HG02840 (cell line): ENCODE results near the gene MAP3K21.

Source experiments
- ATAC-seq: cut with Tn5 transposase; IDR thresholded peaks from one replicate; pipeline ENCODE4 v1.9.1; 2021; ENCODE audit warnings: mild to moderate bottlenecking, moderate library complexity, moderate number of reproducible peaks; ENCODE audit not compliant: unreplicated experiment, low FRiP score

MAP3K21 gene

DNA sequence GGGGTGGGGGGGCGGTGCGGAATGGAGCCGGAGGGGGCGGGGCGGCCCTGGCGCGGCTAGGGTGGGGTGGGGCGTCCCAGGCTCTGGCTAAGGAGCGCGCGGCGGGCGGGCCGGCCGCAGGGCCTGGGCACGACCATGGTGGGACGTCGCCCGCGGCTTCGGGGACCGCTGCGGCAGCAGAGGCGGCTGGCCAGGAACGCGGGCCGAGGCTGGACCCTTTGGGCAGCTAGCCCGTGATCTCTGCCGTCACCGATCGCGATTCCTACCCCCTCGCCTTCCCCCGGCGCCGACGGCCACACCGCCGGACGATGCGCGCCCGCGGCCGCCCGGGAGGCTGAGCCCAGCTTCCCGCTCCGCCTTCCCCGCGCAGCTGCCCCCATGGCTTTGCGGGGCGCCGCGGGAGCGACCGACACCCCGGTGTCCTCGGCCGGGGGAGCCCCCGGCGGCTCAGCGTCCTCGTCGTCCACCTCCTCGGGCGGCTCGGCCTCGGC is at the start of gene MAP3K21:
MAP3K21 (plus strand) TSS at position 74 of the 491 bp plus-strand sequence; CDS start at position 379, 305 bp downstream.
- ATAC-seq, result peak; percentile 40

DNA sequence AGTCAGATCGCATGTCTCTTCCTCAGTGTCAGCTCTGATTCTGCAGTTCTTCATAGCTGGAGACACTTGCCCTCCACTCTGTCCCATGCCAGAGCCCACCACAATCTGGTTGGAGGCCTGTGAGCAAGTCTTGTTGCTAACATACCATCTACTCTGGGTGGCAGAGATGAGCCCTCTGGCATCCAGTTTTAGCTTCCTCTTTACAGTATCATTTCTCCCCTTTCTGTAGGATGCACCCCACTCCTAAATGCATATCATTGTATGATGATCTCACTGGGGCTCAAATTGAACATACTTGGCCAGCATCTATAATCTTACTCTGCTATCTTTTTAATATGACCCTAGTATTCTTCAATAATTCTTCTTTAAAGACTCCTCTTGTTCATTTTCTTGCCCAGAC is 48.9 kb upstream of the MAP3K21 start:
- ATAC-seq, result no peak

DNA sequence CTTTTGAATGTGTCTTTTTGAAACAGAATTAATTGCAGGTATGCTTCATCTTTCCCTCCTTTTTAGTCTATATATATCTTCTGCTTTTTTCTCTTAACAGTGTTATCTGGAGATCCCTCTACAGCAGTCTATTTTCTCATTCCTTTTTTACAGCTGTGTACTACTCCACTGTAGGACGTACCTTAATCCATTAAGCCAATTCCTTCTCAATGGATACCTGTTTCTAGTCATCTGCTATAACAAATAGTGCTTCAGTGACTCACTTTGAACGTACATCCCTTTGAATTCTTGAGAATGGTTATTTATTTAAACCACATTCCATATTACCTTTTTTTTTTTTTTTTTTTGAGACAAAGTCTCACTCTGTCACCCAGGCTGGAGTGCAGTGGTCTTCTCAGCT is 47.6 kb upstream of the MAP3K21 start:
- ATAC-seq, result no peak

DNA sequence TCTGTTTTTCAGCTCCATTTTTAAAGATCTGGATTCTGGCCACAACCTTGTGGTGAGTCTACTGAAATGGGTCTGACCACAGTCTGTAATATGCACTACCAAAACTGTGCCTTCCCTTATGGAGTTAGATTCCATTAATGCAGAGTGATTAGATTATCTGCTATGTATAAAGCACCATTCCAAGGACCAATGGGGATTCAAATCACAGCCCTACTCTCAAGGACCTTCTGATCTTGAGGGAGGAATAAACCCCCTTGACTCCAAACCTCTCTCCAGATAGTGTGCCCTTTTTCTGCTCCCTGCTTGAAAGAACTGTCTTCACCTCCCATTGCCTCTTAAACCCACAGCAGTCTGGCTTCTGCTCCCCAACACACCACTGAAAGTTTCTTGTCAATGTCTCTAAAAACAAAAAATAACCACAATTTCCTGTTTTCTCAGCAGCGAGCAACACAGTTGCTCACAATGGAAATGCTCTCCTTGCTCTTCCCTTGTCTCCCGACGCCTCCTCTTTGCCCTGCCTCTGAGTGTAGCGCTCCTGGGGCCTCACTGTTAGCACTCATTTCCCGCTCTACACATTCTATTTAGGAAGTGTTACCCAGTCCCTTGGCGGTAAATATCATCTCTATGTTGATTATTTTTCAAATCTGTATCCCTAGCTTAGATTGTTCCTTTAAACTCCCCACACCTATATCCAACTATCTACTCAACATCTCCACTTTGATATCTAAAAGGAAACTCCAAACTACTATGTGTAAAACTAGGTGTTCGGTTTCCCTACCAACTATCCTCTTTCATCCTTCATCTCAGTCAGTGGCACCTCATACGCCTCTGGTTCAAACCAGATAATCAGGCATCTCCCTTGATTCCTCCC is 45.6 kb upstream of the MAP3K21 start:
- ATAC-seq, result peak; percentile 92

DNA sequence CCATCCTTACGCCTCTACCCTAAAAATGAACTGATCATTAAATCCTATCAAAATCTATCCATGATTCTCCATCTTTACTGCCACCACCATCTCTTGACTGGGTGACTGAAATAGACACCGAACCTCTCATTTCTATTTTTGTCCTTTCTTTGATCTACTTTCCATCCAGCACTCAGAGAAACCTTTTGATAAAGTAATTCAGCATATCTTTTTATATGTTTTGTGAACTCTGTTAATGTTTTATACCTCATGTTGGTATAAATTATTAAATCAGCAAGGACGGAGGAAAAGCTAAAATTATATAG is 45.0 kb upstream of the MAP3K21 start:
- ATAC-seq, result no peak

DNA sequence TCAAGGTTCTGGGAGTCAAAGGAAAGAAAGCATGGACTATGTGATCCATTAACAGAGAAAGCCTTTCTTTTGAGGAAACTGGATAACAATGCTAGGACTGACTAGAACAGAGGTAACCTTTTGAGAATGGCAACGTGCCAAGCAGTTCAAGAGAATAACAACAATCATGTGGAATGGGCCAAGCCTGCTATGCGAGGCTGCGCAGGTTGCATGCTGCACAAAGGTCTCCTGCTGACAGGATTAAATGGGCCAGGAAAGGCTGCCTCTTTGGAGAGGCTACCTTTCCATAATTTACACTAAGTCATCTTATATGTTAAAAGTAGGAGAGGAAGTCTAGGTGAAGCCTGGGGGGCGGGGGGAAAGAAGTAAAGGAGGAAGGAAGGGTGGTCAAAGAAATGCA is 37.8 kb upstream of the MAP3K21 start:
- no peak for ATAC-seq

- ATAC-seq, result no peak
Observed at GRCh38 chr1:233290396-233291034, 37.0 kb upstream of the MAP3K21 start.

- ATAC-seq, result no peak
Observed at GRCh38 chr1:233293556-233294446, 33.7 kb upstream of the MAP3K21 start.

- ATAC-seq, result peak; percentile 26
Observed at GRCh38 chr1:233294913-233295236, 32.6 kb upstream of the MAP3K21 start.

DNA sequence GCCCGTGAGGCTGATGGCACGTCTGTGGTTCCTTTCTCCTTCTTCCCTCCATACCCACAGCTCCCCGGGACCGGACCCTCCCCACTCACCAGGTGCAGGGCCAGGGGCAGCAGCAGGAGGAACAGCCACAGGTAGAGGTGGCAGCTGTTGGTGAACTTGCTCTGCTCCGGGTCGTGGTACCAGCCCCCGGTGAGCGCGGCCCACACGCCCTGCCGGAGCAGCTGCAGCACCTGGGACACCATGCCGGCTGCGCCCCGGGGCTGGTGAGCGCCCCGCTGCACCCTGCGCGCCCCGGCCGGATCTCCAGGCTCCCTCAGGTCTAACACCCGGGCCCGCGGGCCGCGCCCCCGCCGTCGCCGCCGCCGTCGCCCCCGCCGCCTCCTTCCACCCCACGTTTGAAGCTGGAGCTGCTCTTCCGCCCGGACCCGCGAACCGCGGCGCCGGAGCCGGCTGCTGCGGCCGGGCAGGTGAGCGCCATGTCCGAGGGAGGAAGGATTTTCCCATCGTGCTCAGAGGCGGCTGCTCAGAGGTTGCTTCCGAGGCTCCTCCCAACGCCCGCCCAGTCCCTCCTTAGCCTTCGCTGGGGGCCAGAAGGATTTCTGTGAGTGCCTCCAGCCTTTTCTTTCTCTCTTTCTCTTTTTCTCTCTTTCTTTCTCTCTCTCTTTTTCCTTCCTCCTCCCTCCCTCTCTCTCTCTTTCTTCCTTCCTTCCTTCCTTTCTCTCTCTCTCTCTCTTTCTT is 32.1 kb upstream of the MAP3K21 start, which contains the start of gene PCNX2:
PCNX2 (minus strand) TSS at position 489 of the 738 bp plus-strand sequence; CDS start at position 242, 247 bp downstream.
- ATAC-seq, result peak; percentile 94

DNA sequence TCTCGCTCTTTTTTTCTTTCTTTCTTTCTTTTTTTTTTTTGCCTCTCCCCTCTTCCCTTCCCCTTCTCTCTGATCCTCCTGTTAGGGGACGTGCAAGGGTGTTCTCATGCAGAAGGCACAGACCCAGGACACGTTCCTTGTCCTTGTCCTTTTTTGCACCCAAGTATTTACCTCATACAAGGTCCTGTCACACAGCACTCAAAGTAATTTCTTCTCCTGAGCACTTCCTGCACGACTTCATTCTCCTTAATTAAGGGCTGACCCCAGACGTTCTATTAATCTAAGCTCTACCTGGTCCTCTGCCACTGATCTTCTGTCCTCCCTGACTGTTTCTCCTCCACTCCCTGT is 31.6 kb upstream of the MAP3K21 start:
- ATAC-seq, result no peak

DNA sequence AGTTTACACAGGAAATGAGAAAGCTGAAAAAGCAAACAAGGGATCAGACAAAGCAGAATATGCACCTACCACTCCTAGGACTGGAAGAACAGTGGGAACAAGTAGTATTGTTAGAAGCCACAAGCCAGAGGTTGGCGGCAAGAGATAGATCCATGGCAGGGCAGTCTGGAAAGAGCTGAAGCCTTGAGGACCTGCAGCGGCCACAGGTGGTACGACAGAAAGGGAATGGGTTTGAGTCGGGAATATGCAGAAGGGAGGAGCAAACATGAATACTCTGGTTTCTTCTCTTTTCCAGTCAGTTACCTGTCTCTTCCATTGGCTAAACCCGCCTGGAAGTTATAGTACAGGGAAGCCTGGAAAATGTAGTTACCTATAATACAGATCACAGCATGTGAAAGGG is 28.1 kb upstream of the MAP3K21 start:
- no peak for ATAC-seq

GRCh38 chr1:233300326-233300725 is 27.2 kb upstream of the MAP3K21 start:
- no peak for ATAC-seq

DNA sequence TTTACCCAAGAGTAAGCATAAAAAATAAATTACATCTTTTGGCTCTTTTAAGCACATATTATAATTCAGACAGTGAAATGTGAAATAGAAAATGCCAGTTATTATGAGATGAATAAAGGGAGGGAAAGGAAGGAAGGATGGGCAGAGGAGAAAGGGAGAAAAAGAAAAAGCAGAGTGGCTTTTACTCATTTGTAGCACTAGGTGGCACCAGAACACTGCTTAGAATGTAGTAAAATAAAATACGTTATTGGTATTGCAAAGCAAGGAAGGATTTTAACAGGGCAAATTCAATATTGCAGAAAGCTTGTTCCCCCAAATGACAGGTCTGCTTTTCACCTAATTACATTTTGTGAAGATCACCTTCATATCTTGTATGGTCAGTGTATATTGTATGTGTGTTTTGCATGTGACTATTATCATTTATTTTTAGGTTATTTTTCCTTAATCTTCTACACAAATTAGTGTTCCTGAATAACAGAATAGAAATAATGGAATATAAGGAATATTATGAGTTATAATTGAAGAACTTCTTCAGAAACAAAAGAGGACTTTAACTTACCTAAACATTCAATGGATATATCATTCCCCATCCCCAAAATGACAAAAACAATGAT is 22.9 kb upstream of the MAP3K21 start:
- ATAC-seq, result no peak

- ATAC-seq, result no peak
Observed at GRCh38 chr1:233313434-233314155, 13.9 kb upstream of the MAP3K21 start.

GRCh38 chr1:233315718-233316301 is 11.7 kb upstream of the MAP3K21 start:
- ATAC-seq, result no peak

GRCh38 chr1:233316473-233316872 is 11.1 kb upstream of the MAP3K21 start:
- no peak for ATAC-seq

GRCh38 chr1:233319272-233319671 is 8.3 kb upstream of the MAP3K21 start:
- no peak for ATAC-seq

DNA sequence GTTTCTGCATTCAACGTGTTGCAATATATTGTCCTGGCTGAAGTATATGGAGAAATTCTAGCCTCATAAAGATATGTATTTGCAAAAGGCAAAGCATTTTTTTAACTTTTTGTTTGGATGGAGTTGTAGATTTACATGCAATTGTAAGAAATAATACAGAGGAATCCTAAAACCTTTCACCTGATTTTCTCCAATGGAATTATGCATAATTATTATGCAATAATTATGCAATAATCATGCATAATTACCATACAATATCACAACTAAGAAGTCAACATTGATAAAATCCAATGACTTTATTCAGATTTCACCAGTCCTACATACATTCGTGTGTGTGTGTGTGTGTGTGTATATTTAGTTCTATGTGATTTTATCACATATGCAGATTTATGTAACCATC is 7.5 kb upstream of the MAP3K21 start:
- no peak for ATAC-seq
